ENCODE measurements around the gene ABCA8. TPM values are rescaled to one million over a fixed set of nuclear protein-coding genes. Genes with fewer than 3 reads are reported as not detected.
"Not testable (repeated sequence)": the region's sequence is repeated elsewhere in the genome, so short reads cannot be mapped to it uniquely, and the experiment has no call there.

Gene ABCA8
- total RNA-seq, 1 experiment from 2014 or later: 4.1 TPM

DNA sequence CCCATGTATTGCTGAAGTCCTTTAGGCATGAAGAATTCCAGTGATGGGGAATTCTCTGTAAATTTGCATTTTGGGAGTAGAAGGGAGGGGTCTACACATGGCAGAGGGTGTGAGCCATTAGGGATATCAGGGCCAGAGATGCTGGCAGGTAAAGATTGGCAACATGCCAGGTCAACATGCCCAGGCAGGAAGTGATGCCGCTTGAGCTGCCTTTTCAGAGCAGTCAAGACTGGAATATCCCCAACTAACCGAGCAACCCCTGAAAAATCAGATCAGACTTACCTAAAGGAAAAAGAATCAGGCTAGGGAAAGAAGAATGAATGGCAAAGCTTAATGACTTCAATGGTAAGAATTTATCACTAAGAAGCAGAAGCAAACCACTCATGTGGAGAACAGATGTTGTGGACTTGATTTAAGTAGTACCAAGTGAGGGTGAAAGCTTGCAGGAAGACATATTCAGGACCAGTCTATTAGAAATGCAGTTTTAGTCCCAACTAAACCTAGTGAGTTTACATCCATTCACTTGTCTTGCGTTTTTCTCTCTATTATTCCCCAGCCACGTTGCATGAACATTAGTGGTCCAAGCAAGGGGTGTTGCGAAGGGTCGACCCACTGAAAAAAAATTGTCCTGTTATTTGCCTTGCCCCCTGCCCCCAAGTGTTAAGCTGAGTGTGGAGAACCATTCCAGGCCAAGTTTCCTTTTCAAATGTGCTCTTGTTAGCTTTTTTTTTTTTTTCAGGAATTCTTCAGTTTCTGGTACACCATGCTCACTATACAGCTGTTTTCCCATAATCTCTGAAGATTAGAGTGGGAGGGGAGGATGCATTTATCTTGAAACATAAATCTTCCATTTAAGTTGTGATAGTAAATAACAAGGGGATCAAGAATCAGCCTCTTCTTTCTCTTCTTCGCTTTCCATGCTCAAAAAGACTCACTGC is 105.2 kb downstream of the ABCA8 start:
- Histone ChIP-seq H3K36me3 (no peaks in the 10 kb centered on the region), H3K4me3 (no peak overlapping the region), H3K4me1 (replicated peaks) (no peaks in the 10 kb centered on the region), H3K9me3 (replicated peaks) (no peaks in the 10 kb centered on the region), H3K27me3 (replicated peaks) (no peaks in the 10 kb centered on the region), H3K27ac (no peak overlapping the region)
- no peak for DNase-seq (ENCODE audit: low read depth in 1 of 2, low spot score in 2 of 2)

- Histone ChIP-seq H3K27me3 (replicated peaks) (no peaks in the 10 kb centered on the region), H3K9me3 (replicated peaks) (no peaks in the 10 kb centered on the region), H3K4me3 (no peak overlapping the region), H3K27ac (no peak overlapping the region), H3K36me3 (no peaks in the 10 kb centered on the region), H3K4me1 (replicated peaks) (no peaks in the 10 kb centered on the region)
- DNase-seq (ENCODE audit: low read depth in 1 of 2, low spot score in 2 of 2): no peak
Measured at GRCh38 chr17:68847711-68848110, 107.5 kb downstream of the ABCA8 start.

- Histone ChIP-seq H3K9me3 (replicated peaks) (no peaks in the 10 kb centered on the region; the same call in 1 of the 2 replicates), H3K27ac (no peak overlapping the region), H3K4me1 (replicated peaks) (no peaks in the 10 kb centered on the region), H3K4me3 (no peak overlapping the region), H3K27me3 (replicated peaks) (no peaks in the 10 kb centered on the region), H3K36me3 (no peaks in the 10 kb centered on the region)
- no peak for DNase-seq (ENCODE audit: low read depth in 1 of 2, low spot score in 2 of 2)
Measured at GRCh38 chr17:68843522-68843921, 111.7 kb downstream of the ABCA8 start.

DNA sequence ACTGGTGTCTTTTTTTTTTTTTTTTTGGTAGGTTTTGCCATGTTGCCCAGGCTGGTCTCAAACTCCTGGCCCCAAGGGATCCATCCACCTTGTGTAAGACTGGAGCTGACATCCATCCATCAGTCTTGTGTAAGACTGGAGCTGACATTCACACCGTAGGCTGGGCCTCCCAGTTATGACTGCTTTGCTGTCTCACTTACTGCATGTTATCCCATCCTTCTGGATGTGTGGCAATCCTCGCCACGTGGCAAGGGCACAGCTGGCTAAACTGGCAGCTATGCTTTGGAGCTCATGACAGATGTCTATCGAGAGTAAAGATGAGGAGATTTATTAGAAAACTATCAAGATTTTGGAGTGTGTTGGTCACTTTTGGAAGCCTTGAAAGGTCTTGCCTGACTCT is 115.1 kb downstream of the ABCA8 start:
- peaks cover 11% of the 10 kb centered on the region for H3K4me1 ChIP-seq (replicated peaks)
- no peak overlapping the region for H3K4me3 ChIP-seq
- H3K9me3 ChIP-seq (replicated peaks): no peaks in the 10 kb centered on the region; the same call in 1 of the 2 replicates
- H3K36me3 ChIP-seq: no peaks in the 10 kb centered on the region
- no peak overlapping the region for H3K27ac ChIP-seq
- DNase-seq (ENCODE audit: low read depth in 1 of 2, low spot score in 2 of 2): no peak
- no peaks in the 10 kb centered on the region for H3K27me3 ChIP-seq (replicated peaks)

GRCh38 chr17:68835071-68835470 is 120.1 kb downstream of the ABCA8 start:
- H3K4me3 ChIP-seq: no peak overlapping the region
- H3K36me3 ChIP-seq: no peaks in the 10 kb centered on the region
- H3K27me3 ChIP-seq (replicated peaks): no peaks in the 10 kb centered on the region
- peaks cover 17% of the 10 kb centered on the region for H3K4me1 ChIP-seq (replicated peaks)
- H3K27ac ChIP-seq: peak overlapping the region; percentile 17
- peak in 1 of 2 experiments; percentile 95 for DNase-seq (ENCODE audit: low read depth in 1 of 2, low spot score in 2 of 2)
- no peaks in the 10 kb centered on the region for H3K9me3 ChIP-seq (replicated peaks)

GRCh38 chr17:68834328-68834836 is 120.8 kb downstream of the ABCA8 start:
- Histone ChIP-seq H3K27me3 (replicated peaks) (no peaks in the 10 kb centered on the region), H3K27ac (peak overlapping the region; percentile 17; the same call in 1 of the 2 replicates), H3K4me1 (replicated peaks) (peaks cover 17% of the 10 kb centered on the region), H3K9me3 (replicated peaks) (no peaks in the 10 kb centered on the region), H3K4me3 (no peak overlapping the region), H3K36me3 (no peaks in the 10 kb centered on the region)
- DNase-seq (ENCODE audit: low read depth in 1 of 2, low spot score in 2 of 2): no peak

DNA sequence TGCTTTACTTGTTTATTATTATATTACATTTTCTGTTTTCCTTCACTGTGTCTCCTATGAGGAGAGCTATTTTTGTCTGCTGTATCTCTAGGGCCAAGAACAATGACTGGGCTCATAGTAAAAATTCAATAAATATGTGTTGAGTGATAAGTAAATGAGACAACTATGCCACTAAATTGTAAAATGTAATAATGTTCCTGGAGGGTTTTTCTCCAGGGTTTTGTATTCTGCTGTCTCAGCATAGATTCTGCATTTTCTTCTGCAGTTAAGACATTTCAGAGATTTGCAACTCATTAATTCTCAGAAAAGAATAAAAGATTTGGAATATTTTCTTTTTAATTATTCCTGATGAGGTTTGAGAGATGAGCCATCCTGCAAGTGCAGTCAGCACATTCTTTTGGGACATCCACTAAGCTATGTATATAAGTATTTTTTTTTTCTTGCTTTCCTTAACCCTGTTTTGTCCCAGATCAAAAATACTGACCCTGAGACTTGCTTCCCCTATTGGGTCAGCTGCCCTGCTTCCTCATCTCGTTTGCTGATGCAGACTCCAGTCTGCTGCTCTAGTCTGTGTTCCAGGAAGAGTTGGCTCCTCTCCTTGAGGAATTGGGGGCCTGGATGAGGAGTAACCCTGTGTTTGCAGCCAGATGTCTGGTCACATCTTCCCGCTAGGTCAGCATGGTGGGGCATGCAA is 122.9 kb downstream of the ABCA8 start:
- no peak overlapping the region for H3K4me3 ChIP-seq
- no peaks in the 10 kb centered on the region for H3K9me3 ChIP-seq (replicated peaks)

GRCh38 chr17:68831170-68831569 is 124.0 kb downstream of the ABCA8 start:
- Histone ChIP-seq H3K36me3 (no peaks in the 10 kb centered on the region), H3K27ac (no peak overlapping the region), H3K27me3 (replicated peaks) (no peaks in the 10 kb centered on the region), H3K4me1 (replicated peaks) (peaks cover 16% of the 10 kb centered on the region), H3K4me3 (no peak overlapping the region), H3K9me3 (replicated peaks) (no peaks in the 10 kb centered on the region)
- no peak for DNase-seq (ENCODE audit: low read depth in 1 of 2, low spot score in 2 of 2)

More for the DNA sequence above, 122.9 kb downstream of the ABCA8 start:
- Histone ChIP-seq H3K36me3 (no peaks in the 10 kb centered on the region), H3K27ac (no peak overlapping the region), H3K4me1 (replicated peaks) (peaks cover 17% of the 10 kb centered on the region), H3K27me3 (replicated peaks) (no peaks in the 10 kb centered on the region)
- no peak for DNase-seq (ENCODE audit: low read depth in 1 of 2, low spot score in 2 of 2)

DNA sequence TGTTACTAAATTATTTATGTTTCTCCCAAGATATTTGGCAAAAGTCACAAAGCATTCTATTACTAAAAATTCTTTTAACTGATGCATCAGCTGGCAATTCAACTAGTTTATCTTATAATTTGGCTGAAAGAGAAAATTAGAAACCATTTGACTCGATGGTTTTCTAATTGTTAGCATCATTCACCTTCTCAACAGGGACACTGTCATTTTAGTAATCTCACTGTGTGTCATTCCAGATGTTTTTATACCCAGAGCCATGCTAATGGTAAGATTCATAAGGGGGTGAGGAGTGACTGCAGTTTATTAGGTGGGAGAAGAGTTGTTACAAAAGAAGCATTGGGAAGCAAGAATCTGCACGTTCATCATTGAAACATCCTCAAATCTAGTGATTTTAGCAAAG is 124.9 kb downstream of the ABCA8 start:
- peaks cover 7% of the 10 kb centered on the region for H3K4me1 ChIP-seq (replicated peaks)
- H3K4me3 ChIP-seq: no peak overlapping the region
- no peaks in the 10 kb centered on the region for H3K9me3 ChIP-seq (replicated peaks)
- H3K27ac ChIP-seq: no peak overlapping the region
- H3K27me3 ChIP-seq (replicated peaks): no peaks in the 10 kb centered on the region
- no peaks in the 10 kb centered on the region for H3K36me3 ChIP-seq
- no peak for DNase-seq (ENCODE audit: low read depth in 1 of 2, low spot score in 2 of 2)

DNA sequence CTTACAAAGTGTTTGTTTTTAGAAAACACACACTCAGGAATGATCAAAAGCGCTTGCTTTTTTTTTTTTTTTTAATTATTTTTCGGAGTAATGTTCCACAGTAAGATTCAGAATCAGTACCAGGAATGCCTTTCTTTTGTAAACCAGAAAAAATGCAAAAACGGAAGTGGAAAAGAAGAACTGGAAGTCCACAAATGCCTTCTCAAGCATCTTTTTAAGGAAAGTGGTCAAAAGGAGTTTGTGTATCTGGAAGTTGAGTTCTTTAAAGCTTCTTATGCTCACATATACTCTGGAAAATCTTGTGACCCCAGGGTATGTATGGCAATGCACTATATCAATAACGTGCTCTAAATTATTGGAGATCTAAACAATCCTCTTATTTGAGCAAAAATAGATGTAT is 126.0 kb downstream of the ABCA8 start:
- no peaks in the 10 kb centered on the region for H3K4me1 ChIP-seq (replicated peaks)
- H3K27me3 ChIP-seq (replicated peaks): no peaks in the 10 kb centered on the region
- DNase-seq (ENCODE audit: low read depth in 1 of 2, low spot score in 2 of 2): no peak
- H3K4me3 ChIP-seq: no peak overlapping the region
- H3K9me3 ChIP-seq (replicated peaks): no peaks in the 10 kb centered on the region
- no peak overlapping the region for H3K27ac ChIP-seq
- H3K36me3 ChIP-seq: no peaks in the 10 kb centered on the region

GRCh38 chr17:68824707-68825106 is 130.5 kb downstream of the ABCA8 start:
- H3K27me3 ChIP-seq (replicated peaks): no peaks in the 10 kb centered on the region

GRCh38 chr17:68824185-68824584 is 131.0 kb downstream of the ABCA8 start:
- not testable (repeated sequence) for H3K27me3 ChIP-seq (replicated peaks); H3K4me3 ChIP-seq; H3K27ac ChIP-seq; H3K36me3 ChIP-seq; H3K9me3 ChIP-seq (replicated peaks); DNase-seq (ENCODE audit: low read depth in 1 of 2, low spot score in 2 of 2)
- peaks cover 25% of the 10 kb centered on the region for H3K4me1 ChIP-seq (replicated peaks)

More at GRCh38 chr17:68824707-68825106, 130.5 kb downstream of the ABCA8 start:
- H3K4me1 ChIP-seq (replicated peaks): peaks cover 25% of the 10 kb centered on the region
- no peak for DNase-seq (ENCODE audit: low read depth in 1 of 2, low spot score in 2 of 2)
- no peak overlapping the region for H3K4me3 ChIP-seq
- H3K36me3 ChIP-seq: no peaks in the 10 kb centered on the region
- H3K27ac ChIP-seq: no peak overlapping the region
- H3K9me3 ChIP-seq (replicated peaks): no peaks in the 10 kb centered on the region

- no peaks in the 10 kb centered on the region for H3K27me3 ChIP-seq (replicated peaks)
- H3K4me3 ChIP-seq: no peak overlapping the region
- H3K4me1 ChIP-seq (replicated peaks): peaks cover 25% of the 10 kb centered on the region
- H3K36me3 ChIP-seq: no peaks in the 10 kb centered on the region
- no peak for DNase-seq (ENCODE audit: low read depth in 1 of 2, low spot score in 2 of 2)
- no peaks in the 10 kb centered on the region for H3K9me3 ChIP-seq (replicated peaks)
- H3K27ac ChIP-seq: peak overlapping the region; percentile 21; the same call in 1 of the 2 replicates
Measured at GRCh38 chr17:68822719-68823289, 132.4 kb downstream of the ABCA8 start.

Measured in SJSA1 (cell line).